ENCODE data around the gene ITIH2.

ITIH2 gene

GRCh38 chr10:7795605-7796004 lies 92.5 kb downstream of the ITIH2 start:
- no peak for DNase-seq (ENCODE audit: low read depth in 2 of 2, low spot score in 1 of 2)

DNA sequence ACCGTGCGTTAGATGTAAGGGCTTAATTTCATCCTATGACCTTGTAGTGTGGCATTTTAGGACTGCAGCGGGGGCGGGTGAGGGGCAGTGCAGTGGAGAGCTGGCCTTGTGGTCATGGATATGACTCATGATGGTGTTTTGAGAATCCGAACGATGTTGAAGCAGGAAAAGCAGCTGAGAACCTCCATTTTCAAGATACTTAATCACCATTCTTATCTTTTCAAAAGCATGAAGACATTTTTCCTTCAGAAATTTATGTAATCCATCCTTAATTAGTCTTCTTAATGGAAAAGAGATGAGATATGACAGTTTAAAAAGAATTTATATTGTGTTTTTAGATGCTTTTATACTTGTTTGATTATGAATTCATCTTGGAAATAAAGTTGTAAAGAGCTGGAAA lies 94.5 kb downstream of the ITIH2 start:
- DNase-seq (ENCODE audit: low read depth in 2 of 2, low spot score in 1 of 2), result no peak

All from stimulated activated CD8-positive, alpha-beta memory T cell treated with anti-CD3 and anti-CD28 coated beads, Interleukin-4, amount 100 ng/mL, for 4 hours (primary cell).